CD4-positive, CD25-positive, alpha-beta regulatory T cell (primary cell): ENCODE data around the gene EIF3A. TPM values are rescaled to one million over a fixed set of nuclear protein-coding genes. Genes with fewer than 3 reads are reported as not detected.

ENCODE experiments used
- polyA plus RNA-seq, 4 donors: library from polyadenylated mRNA; unstranded; fragments of 300-500 nt; fragmentation: Illumina TruSeq; gene quantifications; one replicate each; pipeline ENCODE4 v1.2.3, GENCODE V29; 2021
- total RNA-seq: library from RNA; stranded (reverse); gene quantifications from one replicate; pipeline ENCODE4 v1.2.3, GENCODE V29; 2022

The EIF3A gene
- total and polyA plus RNA-seq, 5 donors from 2014 or later, result 66.4 to 203 (median 69.5) TPM

Other genes with a start within 250 kb of the EIF3A start
- 0.27 TPM for gene NANOS1, start 51.1 kb downstream of the EIF3A start, total RNA-seq
- not detected for gene NANOS1, start 51.1 kb downstream of the EIF3A start, polyA plus RNA-seq
- gene DENND10, start 23.3 kb upstream of the EIF3A start, total RNA-seq, result 82.6 TPM
- gene DENND10, start 23.3 kb upstream of the EIF3A start, polyA plus RNA-seq, result 100 to 1,000 TPM in 1 of 4 donors, 10 to 100 TPM in 3; 72.3 to 121 (median 92.3) TPM
- 10.7 TPM for gene SFXN4, start 84.9 kb upstream of the EIF3A start, total RNA-seq
- gene SFXN4, start 84.9 kb upstream of the EIF3A start, polyA plus RNA-seq, result 10 to 100 TPM; 10.7 to 23.7 (median 16.5) TPM
- 22.5 TPM for gene PRDX3, start 98.0 kb upstream of the EIF3A start, total RNA-seq
- 100 to 1,000 TPM in 3 of 4 donors, 10 to 100 TPM in 1; 97.1 to 140 (median 133) TPM for gene PRDX3, start 98.0 kb upstream of the EIF3A start, polyA plus RNA-seq
- 46.4 TPM for gene GRK5, start 126.8 kb upstream of the EIF3A start, total RNA-seq
- 10 to 100 TPM in 3 of 4 donors, 1 to 10 TPM in 1; 5.1 to 14.7 (median 12.6) TPM for gene GRK5, start 126.8 kb upstream of the EIF3A start, polyA plus RNA-seq